Stimulated activated CD4-positive, alpha-beta T cell treated with anti-CD3 and anti-CD28 coated beads, TNF-alpha, amount 100 ng/mL, for 24 hours (primary cell): ENCODE measurements around the gene ZAP70.
"Not testable (repeated sequence)": the region's sequence is repeated elsewhere in the genome, so short reads cannot be mapped to it uniquely, and the experiment has no call there.

Source experiments
- DNase-seq, 3 experiments: peaks; one replicate each; pipeline ENCODE4 v3.0.0-alpha.2; 2020; ENCODE audit warnings: low read depth in 3 of 3

The ZAP70 gene

GRCh38 chr2:97697252-97698235, 15.8 kb upstream of the ZAP70 start:
- DNase-seq = peak; percentile 88 to 92 (median 89)

- no peak for DNase-seq
Observed at GRCh38 chr2:97698530-97698929, 14.8 kb upstream of the ZAP70 start.

- peak in 2 of 3 experiments; percentile 40 to 61 for DNase-seq
Observed at GRCh38 chr2:97699765-97700444, 13.5 kb upstream of the ZAP70 start.

DNA sequence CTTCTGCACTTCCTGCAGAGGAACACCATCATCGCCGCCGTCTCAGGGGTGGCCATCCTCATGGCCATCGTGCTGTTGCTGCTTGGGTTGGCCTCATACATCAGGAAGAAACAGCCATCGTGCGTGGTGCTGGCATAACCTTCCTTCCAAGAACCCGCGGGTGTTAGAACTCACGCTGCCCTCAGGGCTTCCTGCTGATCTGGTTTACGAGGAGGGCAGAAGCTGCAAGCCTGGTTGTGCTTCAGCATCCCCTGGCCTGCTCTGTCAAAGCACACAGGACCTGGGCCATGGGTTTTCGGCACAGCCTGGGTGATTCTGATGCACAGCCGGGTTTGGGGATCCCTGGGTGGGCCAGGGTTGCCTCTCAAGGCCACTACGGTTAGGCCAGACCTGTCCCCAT, 12.2 kb upstream of the ZAP70 start:
- DNase-seq = no peak

DNA sequence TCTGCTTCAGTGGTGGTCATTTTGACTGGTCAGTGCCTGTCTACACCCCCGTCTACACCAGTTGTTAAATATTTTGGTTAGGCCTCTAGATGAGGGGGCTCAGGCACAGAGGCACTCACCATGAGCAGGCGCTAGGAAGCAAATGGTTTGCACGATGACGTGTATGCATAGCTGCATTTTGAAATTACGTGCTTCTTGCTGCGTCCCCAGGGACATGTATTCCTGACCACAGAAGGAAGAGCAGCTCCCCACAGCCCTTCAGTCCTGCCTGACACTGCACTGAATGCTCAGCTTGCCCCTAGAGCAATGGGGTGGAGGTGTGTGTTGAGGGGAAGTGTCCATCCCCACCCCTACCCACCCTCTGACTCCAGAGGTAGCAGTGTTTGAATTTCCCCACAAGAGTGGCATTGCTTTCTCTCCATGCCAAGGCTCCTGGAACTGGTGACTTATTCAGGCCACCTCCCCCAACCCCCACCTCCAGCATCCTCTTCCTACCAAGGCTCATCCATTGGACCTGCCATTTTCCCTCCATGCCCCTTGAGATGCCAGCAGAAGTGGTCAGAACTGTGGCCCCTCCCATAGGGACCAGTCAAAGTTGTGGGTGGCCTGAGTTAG, 11.4 kb upstream of the ZAP70 start:
- no peak for DNase-seq

- DNase-seq = no peak
Observed at GRCh38 chr2:97702731-97703470, 10.5 kb upstream of the ZAP70 start.

DNA sequence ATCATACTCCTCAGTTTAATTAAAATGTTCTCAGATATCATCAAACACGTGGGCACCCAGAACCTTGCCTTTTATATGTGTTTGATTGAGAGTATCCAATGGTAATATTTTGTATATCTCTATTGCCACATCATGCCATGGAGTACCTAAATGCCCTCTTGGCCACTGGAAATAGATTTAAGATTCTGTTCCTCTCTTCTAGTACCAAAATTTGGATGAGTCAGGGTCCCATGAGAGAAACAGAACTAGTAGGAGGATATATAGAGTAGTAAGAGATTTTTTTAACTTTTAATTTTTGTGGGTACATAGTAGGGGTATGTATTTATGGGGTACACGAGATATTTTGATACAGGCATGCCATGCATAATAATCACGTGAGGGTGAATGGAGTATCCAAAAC, 9.6 kb upstream of the ZAP70 start:
- no peak for DNase-seq

DNA sequence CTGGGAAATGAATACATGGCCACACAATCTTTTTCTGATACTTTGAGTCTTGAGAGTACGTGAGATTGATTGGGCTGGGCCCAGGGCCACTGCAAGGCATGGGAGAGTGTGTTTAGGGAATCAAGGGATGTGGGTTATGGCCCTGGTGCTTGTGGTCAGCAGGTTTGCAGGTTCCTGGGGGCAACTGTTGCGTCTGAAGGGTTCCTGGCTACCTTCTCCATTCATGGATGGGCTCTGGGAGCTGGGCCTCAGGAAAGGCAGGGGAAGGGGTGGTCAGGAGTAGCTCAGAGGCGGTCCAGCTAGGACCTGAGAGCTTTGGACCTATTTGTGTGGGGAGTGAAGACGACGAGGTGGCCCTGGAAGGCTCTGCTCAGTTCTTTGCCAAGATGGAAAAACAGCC, 8.4 kb upstream of the ZAP70 start:
- DNase-seq = no peak

DNA sequence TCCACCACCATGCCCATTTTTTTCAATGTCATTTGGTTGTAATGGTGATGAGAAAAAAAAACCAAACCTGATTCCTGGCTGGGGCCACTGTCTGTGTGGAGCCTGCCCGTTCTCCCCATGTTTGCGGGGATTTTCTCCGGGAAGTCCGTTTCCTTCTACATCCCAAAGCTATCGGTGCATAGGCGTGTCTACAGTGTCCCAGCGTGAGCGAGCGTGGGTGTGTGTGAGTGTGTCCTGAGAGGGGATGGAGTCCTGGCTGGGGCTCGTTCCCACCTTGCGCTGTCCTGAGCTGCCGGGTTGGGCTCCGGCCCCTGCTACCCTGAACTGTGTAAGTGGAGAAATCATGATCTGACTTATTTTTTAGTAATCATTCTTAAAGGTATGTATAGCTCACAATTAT, 7.3 kb upstream of the ZAP70 start:
- DNase-seq = no peak

- DNase-seq = no peak
Observed at GRCh38 chr2:97706708-97707345, 6.5 kb upstream of the ZAP70 start.

GRCh38 chr2:97707362-97708047, 5.9 kb upstream of the ZAP70 start:
- no peak for DNase-seq

DNA sequence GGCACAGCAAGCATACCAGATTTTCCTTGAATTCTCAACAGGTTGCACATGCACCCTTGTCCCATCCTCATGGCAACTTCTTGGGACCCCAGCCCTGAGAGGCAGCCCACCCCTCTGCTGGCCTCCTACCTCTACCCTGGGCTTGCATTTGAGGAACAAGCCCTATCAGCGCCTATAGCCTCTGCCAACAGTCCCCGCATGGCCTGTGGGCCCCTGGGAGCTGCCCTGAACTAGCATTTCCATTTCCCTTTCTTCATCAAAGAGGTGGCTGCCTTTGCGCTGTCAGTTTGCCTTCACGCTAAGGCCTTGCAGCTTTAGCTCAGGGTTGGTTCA, 5.4 kb upstream of the ZAP70 start:
- no peak for DNase-seq

DNA sequence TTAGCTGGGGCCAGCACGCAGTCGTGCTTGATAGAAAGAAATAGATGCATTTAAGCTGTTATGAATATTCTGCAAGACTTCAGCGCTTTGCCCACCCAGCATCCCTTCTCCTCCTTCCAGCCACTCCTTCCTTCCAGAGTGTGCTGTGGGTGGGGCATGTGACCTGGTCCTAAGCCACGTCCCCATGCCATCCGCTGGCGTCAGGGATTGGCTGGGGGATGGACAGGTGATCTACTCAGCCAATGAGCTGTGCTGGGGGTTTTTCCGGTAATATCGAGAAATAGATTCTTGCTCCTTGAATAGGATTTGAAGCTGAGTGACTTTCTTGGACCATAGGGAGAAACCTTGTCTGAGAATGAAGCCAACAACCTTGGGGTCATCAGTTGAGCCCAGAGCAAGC, 4.8 kb upstream of the ZAP70 start:
- no peak for DNase-seq

GRCh38 chr2:97711394-97711711, 2.0 kb upstream of the ZAP70 start:
- no peak for DNase-seq

DNA sequence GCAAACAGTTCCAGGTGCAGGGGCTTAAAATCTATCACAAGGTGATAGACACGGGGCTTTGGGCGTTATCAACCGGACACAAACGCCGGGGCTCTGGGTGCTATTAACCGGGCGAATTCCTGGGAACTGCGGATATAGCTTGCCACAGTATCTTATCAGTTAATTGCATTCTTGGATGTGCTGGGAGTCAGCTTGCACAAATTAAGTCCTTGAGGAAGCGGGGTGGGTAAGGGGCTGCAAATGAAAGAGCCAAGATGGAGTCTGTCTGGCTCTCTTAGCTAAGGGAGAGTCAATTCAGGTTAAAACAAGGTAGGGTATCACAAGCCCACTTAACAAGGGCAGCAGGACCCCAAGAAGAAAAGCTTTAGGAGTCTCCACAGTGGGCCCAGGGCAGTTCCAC, 1.2 kb upstream of the ZAP70 start:
- not testable (repeated sequence) for DNase-seq

GRCh38 chr2:97712693-97713295, 582 bp upstream of the ZAP70 start:
- DNase-seq = peak in 2 of 3 experiments; percentile 18 to 41

GRCh38 chr2:97714084-97714949, 941 bp downstream of the ZAP70 start:
- DNase-seq = peak in 1 of 3 experiments; percentile 35

GRCh38 chr2:97714950-97715652, 1.7 kb downstream of the ZAP70 start:
- DNase-seq = no peak
